A549 (cell line): ENCODE measurements around the gene TMED7.

Source experiments
- EP300 ChIP-seq, 2 experiments: fragments of >200 bp; sonication (Bioruptor Twin); formaldehyde crosslinking; IDR thresholded peaks; 2 replicates in 1 of 2; 3 replicates in 1 of 2; pipeline ENCODE4 v1.6.1; 2016 to 2017
- KDM1A ChIP-seq: fragments of 200-600 bp; sonication (generic); IDR thresholded peaks from 2 replicates; pipeline ENCODE4 v1.6.1; 2016; ENCODE audit warnings: low read depth, mild to moderate bottlenecking
- MYC ChIP-seq: IDR thresholded peaks from 2 replicates; pipeline ENCODE4 v1.6.1; 2012; ENCODE audit warnings: mild to moderate bottlenecking, inconsistent platforms, low read length, improper control_type of control experiment, borderline replicate concordance
- NR3C1 ChIP-seq: fragments of >200 bp; sonication (Bioruptor Twin); formaldehyde crosslinking; IDR thresholded peaks from 3 replicates; pipeline ENCODE4 v1.6.1; 2017
- PHF8 ChIP-seq: fragments of 200-600 bp; sonication (generic); IDR thresholded peaks from 2 replicates; pipeline ENCODE4 v1.6.1; 2016; ENCODE audit warnings: low read depth, mild to moderate bottlenecking, antibody characterized with exemption, moderate library complexity, borderline replicate concordance
- POLR2A ChIP-seq: IDR thresholded peaks from 2 replicates; pipeline ENCODE4 v1.6.1; 2012; ENCODE audit warnings: mild to moderate bottlenecking, low read length
- RFX5 ChIP-seq: fragments of 450-650 bp; IDR thresholded peaks from 2 replicates; pipeline ENCODE4 v1.7.1; 2014; ENCODE audit warnings: antibody characterized with exemption, mild to moderate bottlenecking, moderate library complexity
- SMC3 ChIP-seq: fragments of >200 bp; sonication (Bioruptor Twin); formaldehyde crosslinking; IDR thresholded peaks from 3 replicates; pipeline ENCODE4 v1.6.1; 2018; ENCODE audit warnings: inconsistent platforms
- TF ChIP-seq, protein P1 (sequence below): fragments of >200 bp; sonication (Bioruptor Twin); formaldehyde crosslinking; IDR thresholded peaks from 3 replicates; pipeline ENCODE4 v1.5.1; 2016
- TF ChIP-seq, protein P2 (sequence below): fragments of 200-600 bp; sonication (generic); IDR thresholded peaks from 2 replicates; pipeline ENCODE4 v1.6.1; 2016; ENCODE audit warnings: antibody characterized with exemption, mild to moderate bottlenecking, moderate library complexity
- TF ChIP-seq, protein P3 (sequence below): fragments of >200 bp; sonication (Bioruptor Twin); formaldehyde crosslinking; IDR thresholded peaks from 3 replicates; pipeline ENCODE4 v1.6.1; 2016

DNA sequence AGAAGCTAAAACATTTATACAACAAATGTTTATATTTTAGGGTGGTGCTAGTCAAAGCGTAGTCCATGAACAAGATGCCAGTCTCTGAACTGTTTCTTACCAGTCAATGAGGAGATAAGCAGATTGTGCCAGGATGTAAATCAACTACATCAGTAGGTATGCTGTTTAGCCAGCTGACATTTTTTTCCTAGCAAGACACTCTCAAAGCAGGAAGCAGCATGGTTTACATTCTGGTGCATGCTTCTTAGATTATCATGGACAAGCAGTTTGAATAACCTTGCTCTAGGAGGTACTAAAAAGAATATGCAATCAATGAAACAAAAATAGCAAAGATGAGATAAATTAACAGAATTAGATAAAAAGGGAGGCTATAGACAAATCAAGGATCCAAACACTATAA is 40.6 kb downstream of the TMED7 start:
- TF ChIP-seq PHF8 (no peak), RFX5 (no peak), NR3C1 (no peak), POLR2A (no peak), MYC (no peak), SMC3 (no peak), EP300 (IDR thresholded peaks at IDR 0.05) (no peak), KDM1A (no peak)
- TF ChIP-seq, protein P1, sequence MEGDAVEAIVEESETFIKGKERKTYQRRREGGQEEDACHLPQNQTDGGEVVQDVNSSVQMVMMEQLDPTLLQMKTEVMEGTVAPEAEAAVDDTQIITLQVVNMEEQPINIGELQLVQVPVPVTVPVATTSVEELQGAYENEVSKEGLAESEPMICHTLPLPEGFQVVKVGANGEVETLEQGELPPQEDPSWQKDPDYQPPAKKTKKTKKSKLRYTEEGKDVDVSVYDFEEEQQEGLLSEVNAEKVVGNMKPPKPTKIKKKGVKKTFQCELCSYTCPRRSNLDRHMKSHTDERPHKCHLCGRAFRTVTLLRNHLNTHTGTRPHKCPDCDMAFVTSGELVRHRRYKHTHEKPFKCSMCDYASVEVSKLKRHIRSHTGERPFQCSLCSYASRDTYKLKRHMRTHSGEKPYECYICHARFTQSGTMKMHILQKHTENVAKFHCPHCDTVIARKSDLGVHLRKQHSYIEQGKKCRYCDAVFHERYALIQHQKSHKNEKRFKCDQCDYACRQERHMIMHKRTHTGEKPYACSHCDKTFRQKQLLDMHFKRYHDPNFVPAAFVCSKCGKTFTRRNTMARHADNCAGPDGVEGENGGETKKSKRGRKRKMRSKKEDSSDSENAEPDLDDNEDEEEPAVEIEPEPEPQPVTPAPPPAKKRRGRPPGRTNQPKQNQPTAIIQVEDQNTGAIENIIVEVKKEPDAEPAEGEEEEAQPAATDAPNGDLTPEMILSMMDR: no peak
- TF ChIP-seq, protein P2, sequence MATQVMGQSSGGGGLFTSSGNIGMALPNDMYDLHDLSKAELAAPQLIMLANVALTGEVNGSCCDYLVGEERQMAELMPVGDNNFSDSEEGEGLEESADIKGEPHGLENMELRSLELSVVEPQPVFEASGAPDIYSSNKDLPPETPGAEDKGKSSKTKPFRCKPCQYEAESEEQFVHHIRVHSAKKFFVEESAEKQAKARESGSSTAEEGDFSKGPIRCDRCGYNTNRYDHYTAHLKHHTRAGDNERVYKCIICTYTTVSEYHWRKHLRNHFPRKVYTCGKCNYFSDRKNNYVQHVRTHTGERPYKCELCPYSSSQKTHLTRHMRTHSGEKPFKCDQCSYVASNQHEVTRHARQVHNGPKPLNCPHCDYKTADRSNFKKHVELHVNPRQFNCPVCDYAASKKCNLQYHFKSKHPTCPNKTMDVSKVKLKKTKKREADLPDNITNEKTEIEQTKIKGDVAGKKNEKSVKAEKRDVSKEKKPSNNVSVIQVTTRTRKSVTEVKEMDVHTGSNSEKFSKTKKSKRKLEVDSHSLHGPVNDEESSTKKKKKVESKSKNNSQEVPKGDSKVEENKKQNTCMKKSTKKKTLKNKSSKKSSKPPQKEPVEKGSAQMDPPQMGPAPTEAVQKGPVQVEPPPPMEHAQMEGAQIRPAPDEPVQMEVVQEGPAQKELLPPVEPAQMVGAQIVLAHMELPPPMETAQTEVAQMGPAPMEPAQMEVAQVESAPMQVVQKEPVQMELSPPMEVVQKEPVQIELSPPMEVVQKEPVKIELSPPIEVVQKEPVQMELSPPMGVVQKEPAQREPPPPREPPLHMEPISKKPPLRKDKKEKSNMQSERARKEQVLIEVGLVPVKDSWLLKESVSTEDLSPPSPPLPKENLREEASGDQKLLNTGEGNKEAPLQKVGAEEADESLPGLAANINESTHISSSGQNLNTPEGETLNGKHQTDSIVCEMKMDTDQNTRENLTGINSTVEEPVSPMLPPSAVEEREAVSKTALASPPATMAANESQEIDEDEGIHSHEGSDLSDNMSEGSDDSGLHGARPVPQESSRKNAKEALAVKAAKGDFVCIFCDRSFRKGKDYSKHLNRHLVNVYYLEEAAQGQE: no peak
- TF ChIP-seq, protein P3, sequence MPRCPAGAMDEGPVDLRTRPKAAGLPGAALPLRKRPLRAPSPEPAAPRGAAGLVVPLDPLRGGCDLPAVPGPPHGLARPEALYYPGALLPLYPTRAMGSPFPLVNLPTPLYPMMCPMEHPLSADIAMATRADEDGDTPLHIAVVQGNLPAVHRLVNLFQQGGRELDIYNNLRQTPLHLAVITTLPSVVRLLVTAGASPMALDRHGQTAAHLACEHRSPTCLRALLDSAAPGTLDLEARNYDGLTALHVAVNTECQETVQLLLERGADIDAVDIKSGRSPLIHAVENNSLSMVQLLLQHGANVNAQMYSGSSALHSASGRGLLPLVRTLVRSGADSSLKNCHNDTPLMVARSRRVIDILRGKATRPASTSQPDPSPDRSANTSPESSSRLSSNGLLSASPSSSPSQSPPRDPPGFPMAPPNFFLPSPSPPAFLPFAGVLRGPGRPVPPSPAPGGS: no peak
